ENCODE measurements around the gene GPR33. TPM values are rescaled to one million over a fixed set of nuclear protein-coding genes. Genes with fewer than 3 reads are reported as not detected.

GPR33 gene
- total RNA-seq, 1 experiment from 2014 or later, result not detected

GRCh38 chr14:31505411-31505810 is 17.6 kb upstream of the GPR33 start:
- Histone ChIP-seq H4K5ac (ENCODE audit: insufficient read length, low read depth, low read length) (no peak overlapping the region), H3K56ac (ENCODE audit: insufficient read length, low read depth, low read length) (no peak overlapping the region), H3T11ph (ENCODE audit: low read length) (no peak overlapping the region), H3K18ac (ENCODE audit: insufficient read length, low read depth, low read length) (no peak overlapping the region), H4K91ac (ENCODE audit: insufficient read length, low read depth, low read length) (no peak overlapping the region), H2BK15ac (ENCODE audit: low read depth, low read length) (no peak overlapping the region), H3K79me2 (ENCODE audit: insufficient read depth, low read length) (no peaks in the 10 kb centered on the region), H2BK5ac (ENCODE audit: insufficient read length, low read length) (no peak overlapping the region), H4K20me1 (ENCODE audit: control insufficient read depth, insufficient read depth, insufficient read length) (no peaks in the 10 kb centered on the region), H2AFZ (ENCODE audit: low read length) (no peak overlapping the region), H2BK120ac (ENCODE audit: low read depth, low read length, poor library complexity, severe bottlenecking) (no peak overlapping the region), H3K14ac (ENCODE audit: insufficient read depth, low read length) (no peak overlapping the region), H3K4me1 (ENCODE audit: insufficient read depth, low read length) (no peaks in the 10 kb centered on the region), H3K23me2 (ENCODE audit: insufficient read length, low read depth, low read length, poor library complexity, severe bottlenecking) (no peaks in the 10 kb centered on the region), H3K27me3 (ENCODE audit: insufficient read depth, low read length) (peaks cover 3% of the 10 kb centered on the region; the same call in 1 of the 2 replicates), H3K9me3 (ENCODE audit: control insufficient read depth, low read depth, low read length) (no peaks in the 10 kb centered on the region), H2BK12ac (ENCODE audit: insufficient read length, low read depth, low read length) (no peak overlapping the region), H2AK5ac (ENCODE audit: insufficient read length, low read length) (no peak overlapping the region), H3K9ac (ENCODE audit: extremely low read depth, insufficient read length, low read length) (no peak overlapping the region), H3K23ac (ENCODE audit: insufficient read length, low read depth, low read length) (no peak overlapping the region), H3K4me2 (ENCODE audit: insufficient read depth, insufficient read length, low read length) (no peak overlapping the region), H4K8ac (replicated peaks; ENCODE audit: insufficient read length, low read depth, low read length) (no peak overlapping the region), H3K27ac (ENCODE audit: insufficient read length, low read depth, low read length) (no peak overlapping the region), H3K4ac (ENCODE audit: low read depth, low read length) (no peak overlapping the region), H3K79me1 (ENCODE audit: insufficient read depth, low read depth, low read length, poor library complexity, severe bottlenecking) (no peaks in the 10 kb centered on the region), H2BK20ac (ENCODE audit: low read depth, low read length, poor library complexity, severe bottlenecking) (no peak overlapping the region)
- DNase-seq, result no peak
- no CpG with 5 or more reads among the region's 1 CpG for WGBS (ENCODE audit: extremely low coverage, insufficient read length, low lambda C conversion rate)
- no peak overlapping the region; a peak in 1 of 7 replicates for H3K27ac Mint-ChIP-seq
- no peaks in the 10 kb centered on the region for H3K36me3 Mint-ChIP-seq (ENCODE audit: insufficient read depth in 1 of 3, low read depth in 3 of 3)
- no peaks in the 10 kb centered on the region for H3K27me3 Mint-ChIP-seq (ENCODE audit: low read depth)
- H3K4me1 Mint-ChIP-seq, result no peaks in the 10 kb centered on the region
- no peaks in the 10 kb centered on the region for H3K9me3 Mint-ChIP-seq
- TF ChIP-seq CTCF (conservative IDR thresholded peaks at IDR 0.05), result no peak
- no peak overlapping the region for H3K4me3 Mint-ChIP-seq
